HG03159 (cell line): ENCODE measurements around the gene ZKSCAN4.
A peak's percentile ranks its signal among the peaks of the same experiment; 100 is the strongest.

Experiments used
- ATAC-seq: cut with Tn5 transposase; IDR thresholded peaks from one replicate; pipeline ENCODE4 v1.9.1; 2021; ENCODE audit warnings: mild to moderate bottlenecking, moderate library complexity; ENCODE audit not compliant: unreplicated experiment

The ZKSCAN4 gene

DNA sequence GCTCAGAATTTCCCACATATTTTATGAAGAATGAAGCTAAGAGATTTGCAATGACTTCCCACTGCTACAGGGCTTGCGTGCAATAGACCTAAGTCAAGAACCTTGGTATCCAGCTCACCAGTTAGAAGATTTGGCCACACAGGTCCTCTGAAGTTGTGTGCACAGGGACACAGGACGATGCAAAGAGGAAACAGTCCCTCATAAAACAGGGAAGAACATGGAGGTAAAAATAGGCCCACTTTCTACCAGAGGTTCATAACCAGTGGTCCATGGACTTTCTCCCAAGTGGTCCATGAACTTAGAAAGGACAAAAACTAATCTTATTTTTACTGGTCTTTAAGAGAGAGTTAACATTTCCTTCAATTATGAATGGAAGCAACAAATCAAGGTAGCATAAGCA is 1.3 kb downstream of the ZKSCAN4 start:
- no peak for ATAC-seq

GRCh38 chr6:28248916-28249315 is 3.2 kb downstream of the ZKSCAN4 start:
- ATAC-seq = no peak

DNA sequence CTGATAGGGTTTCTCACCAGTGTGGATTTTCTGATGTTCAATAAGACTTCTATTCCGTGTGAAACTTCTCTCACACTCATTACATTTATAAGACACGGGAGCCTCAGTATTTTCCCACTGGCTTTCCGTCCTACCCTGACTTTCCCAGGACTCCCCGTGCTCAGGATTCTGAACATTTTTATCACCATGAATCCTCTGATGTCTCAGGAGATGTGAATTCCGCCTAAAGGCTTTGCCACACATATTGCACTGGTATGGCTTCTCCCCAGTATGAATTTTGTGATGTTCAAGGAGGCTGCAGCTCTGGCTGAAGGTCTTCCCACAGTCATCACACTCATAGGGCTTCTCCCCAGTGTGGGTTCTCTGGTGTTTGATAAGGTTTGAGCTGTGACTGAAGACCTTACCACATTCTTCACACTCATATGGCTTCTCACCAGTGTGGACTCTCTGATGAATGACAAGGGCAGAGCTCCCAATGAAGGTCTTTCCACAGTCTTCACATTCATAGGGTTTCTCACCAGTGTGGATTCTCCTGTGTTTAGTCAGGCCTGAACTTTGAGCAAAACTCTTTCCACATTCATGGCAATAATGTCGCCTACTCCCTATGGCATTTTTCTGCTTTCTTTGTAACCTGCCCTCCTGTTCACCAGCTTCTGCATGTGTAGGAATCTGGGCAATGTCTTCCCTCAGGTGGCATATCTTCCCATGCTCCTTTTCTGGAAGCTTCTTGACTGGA is 6.7 kb downstream of the ZKSCAN4 start:
- ATAC-seq = no peak

GRCh38 chr6:28243946-28244345 is 8.1 kb downstream of the ZKSCAN4 start:
- no peak for ATAC-seq

- ATAC-seq = no peak
Measured at GRCh38 chr6:28240471-28240870, 11.6 kb downstream of the ZKSCAN4 start.

- ATAC-seq = no peak
Measured at GRCh38 chr6:28239636-28240035, 12.4 kb downstream of the ZKSCAN4 start.

DNA sequence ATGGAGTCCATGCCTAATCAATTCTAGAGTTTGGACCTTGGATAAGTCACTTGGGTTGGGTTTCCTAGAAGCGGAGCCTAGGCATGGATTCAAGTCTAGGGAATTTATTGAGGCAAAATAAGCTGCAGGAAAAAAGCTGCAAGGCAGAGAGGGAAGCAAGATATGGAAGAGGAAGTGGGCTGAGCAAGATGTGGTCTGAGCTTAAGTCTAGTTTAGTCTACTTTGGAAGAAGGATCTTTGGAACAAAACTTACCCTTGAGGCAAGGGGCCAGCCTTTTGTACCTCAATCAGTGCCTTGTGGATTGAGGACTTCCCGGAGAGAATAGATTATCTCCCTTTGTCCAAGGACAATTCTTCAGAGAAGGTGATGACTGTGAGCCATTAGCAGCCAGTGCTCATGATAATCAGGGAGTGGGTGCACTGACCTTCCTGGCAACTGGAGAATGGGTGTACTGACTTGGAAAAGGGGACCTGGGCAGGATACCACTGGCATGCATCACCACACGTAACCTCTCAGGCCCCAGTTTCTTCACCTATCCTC is 16.1 kb downstream of the ZKSCAN4 start:
- ATAC-seq = no peak

DNA sequence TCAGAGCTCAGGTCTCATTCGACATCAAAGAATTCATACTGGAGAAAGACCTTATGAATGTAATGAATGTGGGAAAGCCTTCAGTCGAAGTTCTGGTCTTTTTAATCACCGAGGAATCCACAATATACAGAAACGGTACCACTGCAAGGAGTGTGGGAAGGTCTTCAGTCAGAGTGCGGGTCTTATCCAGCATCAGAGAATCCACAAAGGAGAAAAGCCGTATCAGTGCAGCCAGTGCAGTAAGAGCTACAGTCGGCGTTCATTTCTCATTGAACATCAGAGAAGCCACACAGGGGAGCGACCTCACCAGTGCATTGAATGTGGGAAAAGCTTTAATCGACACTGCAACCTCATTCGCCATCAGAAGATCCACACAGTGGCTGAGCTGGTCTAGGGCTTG is 19.3 kb downstream of the ZKSCAN4 start:
- no peak for ATAC-seq

- ATAC-seq = no peak
Measured at GRCh38 chr6:28226460-28226859, 25.6 kb downstream of the ZKSCAN4 start.

DNA sequence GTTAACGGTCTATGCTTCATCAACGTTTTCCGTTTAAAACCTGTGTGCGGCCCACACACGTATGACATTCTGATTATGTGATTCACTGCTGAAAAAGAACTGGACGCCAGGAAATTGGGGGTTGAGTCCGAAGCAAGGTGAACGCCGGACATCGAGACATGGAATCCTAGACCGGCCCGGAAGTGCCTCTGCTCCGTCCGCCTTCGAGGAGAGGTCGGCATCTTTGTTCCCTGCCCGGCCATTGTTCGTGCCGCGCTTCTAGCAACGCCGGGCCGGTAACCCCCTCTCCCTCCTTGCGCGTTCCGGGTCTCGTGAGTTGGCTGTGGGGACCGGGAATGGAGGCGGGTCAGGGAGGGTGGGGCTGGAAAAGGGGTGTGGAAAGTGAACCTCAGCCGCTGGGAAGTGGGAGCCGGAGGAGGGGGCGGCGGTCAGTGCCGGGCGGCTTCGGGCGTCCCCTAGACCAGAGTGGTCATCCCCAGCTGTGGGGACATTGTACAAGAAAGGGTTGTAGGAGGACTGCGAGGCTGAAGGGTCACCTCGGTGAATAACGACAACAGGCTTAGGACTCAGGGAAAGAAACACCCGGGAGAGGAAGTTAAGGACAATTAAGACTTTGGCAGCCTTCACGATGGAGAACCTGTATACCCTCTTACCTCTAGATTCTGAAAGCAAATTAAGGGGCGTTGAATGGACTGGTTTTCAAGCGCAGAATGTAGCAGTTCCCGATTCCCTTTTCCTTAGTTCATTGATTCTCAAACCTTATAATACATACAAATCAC is 26.8 kb downstream of the ZKSCAN4 start, which contains the start of gene ZSCAN9:
ZSCAN9 (plus strand) TSS at position 220 of the 779 bp plus-strand sequence. CDS start 1,810 bp downstream, outside the sequence.
- peak; percentile 88 for ATAC-seq

GRCh38 chr6:28224131-28225055 is 27.7 kb downstream of the ZKSCAN4 start:
- no peak for ATAC-seq

DNA sequence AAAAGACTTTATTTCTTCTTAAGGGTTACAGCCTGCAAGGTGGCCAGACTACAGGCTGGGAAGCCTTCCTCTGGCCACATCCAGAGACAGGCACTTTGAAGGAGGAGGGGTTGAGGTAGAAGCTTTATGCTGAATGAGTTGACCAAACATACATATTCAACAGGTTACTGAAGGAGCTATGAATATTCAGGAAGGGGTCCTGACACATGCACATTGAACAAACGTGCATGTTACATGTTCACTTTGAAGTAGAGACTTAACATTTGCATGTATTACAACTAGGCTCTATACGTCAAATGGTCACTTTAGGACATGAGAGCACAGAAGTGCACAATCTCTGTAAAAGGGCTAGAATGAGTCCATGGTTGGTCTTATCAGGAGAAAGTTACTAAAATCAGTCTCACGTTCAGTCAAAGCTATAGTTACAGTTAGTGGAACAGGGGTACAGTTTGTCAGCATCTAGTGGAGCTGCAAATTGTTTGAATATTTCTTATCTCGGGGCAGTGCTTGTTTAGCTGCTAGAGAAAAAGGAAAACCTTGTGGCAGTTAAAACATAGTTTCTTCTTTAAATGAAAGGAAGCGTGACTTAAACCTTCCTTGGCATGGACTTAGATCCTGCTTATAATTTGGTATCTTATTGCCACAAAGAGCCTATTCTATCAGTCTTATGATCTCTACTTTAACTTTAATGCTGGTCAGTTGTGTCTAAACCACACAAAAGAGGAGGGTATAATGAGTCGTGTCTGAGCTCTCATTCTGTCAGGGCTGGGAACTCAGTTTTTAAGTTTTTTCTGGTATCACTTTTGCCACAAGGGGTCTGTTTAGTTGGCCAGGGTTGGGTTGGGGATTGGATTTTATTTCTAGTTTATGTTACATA is 31.6 kb downstream of the ZKSCAN4 start:
- no peak for ATAC-seq

- peak; percentile 53 for ATAC-seq
Measured at GRCh38 chr6:28218312-28219248, 33.5 kb downstream of the ZKSCAN4 start.

- ATAC-seq = no peak
Measured at GRCh38 chr6:28217890-28218289, 34.2 kb downstream of the ZKSCAN4 start.

- ATAC-seq = no peak
Measured at GRCh38 chr6:28215425-28215824, 36.6 kb downstream of the ZKSCAN4 start.

DNA sequence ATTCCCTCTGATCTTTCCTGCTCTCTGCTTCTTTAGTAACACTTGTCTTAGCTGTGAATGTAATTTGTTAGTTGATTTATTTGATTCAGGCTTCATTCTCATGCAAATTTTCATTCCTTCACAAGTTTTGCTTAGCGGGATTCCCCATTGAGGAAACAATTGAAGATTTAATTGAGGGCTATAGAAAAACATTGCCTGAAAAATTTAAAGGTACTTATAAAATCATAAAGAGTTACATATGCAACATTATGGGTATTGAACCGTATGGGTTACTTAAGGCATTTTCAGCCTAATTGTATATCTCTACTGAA is 38.9 kb downstream of the ZKSCAN4 start:
- ATAC-seq = no peak

GRCh38 chr6:28212510-28213212 is 39.4 kb downstream of the ZKSCAN4 start:
- peak; percentile 50 for ATAC-seq

- peak; percentile 33 for ATAC-seq
Measured at GRCh38 chr6:28211840-28212509, 40.1 kb downstream of the ZKSCAN4 start.
